GM19239 (cell line): Measurements from ENCODE around the gene RPN2.

Experiments
- DNase-seq: peaks from one replicate; pipeline ENCODE4 v3.0.0; 2011; ENCODE audit warnings: low spot score; ENCODE audit not compliant: insufficient read length
- FAIRE-seq: peaks from 2 replicates; lab custom pipeline; 2011; peaks lifted over from hg19 to GRCh38; lab: Jason Lieb, UNC

The RPN2 gene

DNA sequence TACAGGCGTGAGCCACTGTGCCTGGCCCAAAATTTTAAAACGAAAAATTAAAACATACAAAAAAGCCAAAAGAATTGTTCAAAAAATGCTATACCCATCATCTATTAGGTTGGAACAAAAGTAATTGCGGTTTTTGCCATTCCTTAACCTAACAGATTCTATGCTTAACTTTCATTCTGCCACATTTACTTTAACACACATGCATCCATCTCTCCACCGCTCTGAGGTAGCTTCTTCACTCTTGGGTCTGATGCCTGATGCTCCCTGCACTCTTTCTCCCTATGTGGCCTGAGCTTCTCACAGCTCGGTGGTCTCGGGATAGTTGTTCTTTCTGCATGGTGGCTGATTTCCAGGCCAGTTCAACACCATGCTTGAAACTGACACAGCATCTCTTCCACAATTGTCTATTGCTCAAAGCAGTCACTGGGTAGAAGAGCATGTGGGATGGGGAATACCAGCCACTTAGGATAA is 105.6 kb downstream of the RPN2 start:
- no peak for FAIRE-seq

DNA sequence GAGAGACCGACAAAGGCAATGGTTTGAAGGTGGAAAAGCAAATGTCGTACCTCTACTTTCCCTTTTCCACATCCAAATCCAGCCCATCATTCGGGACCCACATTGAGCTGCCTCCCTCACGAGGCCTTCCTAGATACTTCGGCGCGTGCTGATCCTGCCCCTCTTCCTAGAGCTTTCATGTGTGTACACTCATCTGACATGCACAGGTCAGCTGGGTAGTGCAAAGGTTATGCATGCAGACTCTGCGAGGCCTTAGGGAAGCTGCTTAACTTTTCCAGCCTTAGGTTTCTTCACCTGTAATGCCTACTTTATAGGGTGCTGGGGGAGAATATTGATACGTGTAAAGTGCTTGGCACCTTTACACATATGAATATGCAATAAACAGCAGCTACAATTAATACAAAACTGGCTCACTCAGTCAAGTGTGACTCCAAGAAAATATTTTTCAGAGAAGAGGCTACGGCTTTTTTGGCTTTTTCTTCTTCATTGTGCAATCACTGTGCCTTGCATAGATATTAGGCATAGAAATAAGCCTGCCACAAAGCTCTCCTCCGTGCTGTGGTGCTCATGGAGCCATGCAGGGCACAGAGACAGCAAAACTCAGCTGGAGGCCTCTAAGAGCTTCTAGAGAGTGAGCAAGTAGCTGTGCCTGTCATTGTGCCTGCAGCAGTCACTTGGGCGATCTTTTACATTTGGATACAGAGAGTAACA is 106.7 kb downstream of the RPN2 start:
- FAIRE-seq (no peak), DNase-seq (no peak)

More for the DNA sequence above, 105.6 kb downstream of the RPN2 start:
- DNase-seq, result no peak

DNA sequence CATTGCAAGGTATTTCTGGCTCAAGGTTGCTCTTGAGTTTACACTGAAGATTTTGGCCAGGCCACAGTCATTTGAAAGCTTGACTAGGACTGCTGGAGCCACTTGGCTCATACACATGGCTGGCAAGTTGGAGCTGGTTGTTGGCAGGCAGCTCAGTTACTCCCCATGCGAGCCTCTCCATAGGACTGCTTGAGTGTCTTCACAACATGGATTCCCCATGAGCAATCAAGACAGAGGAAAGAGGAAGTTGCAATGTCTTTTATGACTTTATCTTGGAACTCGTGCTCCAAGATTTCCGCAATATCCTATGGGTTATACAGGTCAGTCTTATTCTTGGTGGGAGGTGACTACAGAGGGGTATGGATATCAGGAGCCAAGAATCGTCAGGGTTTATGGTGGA is 109.0 kb downstream of the RPN2 start:
- DNase-seq (no peak), FAIRE-seq (no peak)

DNA sequence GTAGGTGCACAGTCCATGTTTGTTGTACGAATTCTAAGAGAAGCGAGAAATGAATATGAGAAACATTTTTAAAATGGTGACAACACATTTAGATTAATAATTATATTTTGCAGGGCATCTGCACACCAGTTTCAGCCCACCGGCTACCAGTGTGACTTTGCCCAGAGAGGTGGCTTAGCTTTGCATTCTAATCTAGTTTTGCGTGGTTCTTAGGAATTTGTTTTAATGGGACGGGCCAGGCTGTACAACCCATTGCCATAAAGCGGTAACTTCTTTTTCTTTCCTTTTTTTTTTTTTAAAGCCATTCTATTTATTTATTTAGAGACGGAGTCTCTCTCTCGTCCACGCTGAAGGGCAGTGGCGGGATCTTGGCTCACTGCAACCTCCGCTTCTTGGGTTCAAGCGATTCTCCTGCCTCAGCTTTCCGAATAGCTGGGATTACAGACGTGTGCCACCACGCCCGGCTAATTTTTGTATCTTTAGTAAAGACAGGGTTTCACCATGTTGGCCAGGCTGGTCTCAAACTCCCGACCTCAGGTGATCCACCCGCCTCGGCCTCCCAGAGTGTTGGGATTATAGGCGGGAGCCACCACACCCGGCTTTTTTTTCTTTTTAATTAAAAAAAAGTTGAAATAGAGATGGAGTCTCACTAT is 111.2 kb downstream of the RPN2 start:
- FAIRE-seq (no peak), DNase-seq (no peak)
